Head of caudate nucleus (tissue), 42 donors: ENCODE data around the gene ATP5MK.
"Not testable (repeated sequence)": the region's sequence is repeated elsewhere in the genome, so short reads cannot be mapped to it uniquely, and the experiment has no call there.

Experiments used
- DNase-seq, 42 donors: peaks; one replicate each; pipeline versions ENCODE4 v3.0.0 to v3.0.0-alpha.2; 2020 to 2021; ENCODE audit warnings: mixed read lengths in 7 of 42
- intact Hi-C: fragments of 100-400 bp; cut with DNase I; formaldehyde crosslinking; loops from one replicate; pipeline ENCODE4 v1.15.0; 2022

Gene ATP5MK

DNA sequence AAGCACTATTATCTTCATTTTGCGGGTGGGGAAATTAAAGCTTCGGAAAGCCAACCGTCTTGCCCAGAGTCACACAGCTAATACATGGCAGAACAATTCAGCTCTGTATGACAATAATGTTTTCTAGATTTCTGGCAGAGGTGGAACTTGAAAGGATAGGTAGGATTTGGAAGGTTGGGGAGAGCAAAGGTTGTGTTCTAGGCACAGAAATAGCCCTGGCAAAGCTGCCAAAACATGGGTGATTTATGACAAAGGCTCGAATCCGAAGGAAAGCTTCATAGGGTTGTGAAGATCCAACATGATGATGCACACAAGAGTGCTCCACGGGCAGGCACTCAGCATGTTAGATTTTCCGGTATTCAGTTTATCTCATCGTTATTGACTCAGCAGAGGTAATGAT lies 19.3 kb upstream of the ATP5MK start:
- intact Hi-C loops: loop anchor here (2.0 kb wide), 1 partner anchor 71 kb away; no protein-coding TSS in a partner anchor

GRCh38 chr10:103413564-103413963 lies 17.3 kb upstream of the ATP5MK start:
- DNase-seq: no peak
- intact Hi-C loops: no loop called here

More for the DNA sequence above, 19.3 kb upstream of the ATP5MK start:
- no peak for DNase-seq

DNA sequence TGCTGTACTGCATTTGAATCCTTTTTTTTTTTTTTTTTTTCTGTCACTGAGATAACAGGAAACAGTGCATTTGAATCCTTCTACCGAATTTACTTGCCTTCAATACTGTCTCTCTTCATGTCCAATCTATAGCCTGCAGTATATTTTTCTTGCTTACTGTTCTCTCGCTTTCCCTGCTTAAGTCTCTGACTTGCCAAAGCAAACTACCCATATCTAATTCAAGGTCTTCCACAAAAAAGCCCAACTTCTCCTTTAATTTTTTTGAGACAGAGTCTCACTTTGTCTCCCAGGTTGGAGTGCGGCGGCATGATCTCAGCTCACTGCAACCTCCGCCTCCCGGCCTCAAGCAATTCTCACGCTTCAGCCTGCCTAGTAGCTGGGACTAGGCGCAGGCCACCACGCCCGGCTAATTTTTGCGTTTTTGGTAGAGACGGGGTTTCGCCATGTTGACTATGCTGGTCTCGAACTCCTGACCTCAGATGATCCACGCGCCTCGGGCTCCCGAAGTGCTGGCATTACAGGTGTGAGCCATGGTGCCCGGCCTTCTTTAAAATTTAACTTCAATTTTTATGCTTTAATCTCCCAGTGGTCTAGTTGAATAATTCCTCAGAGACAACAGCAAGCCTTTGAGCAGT lies 1.0 kb upstream of the ATP5MK start:
- DNase-seq: peak in 2 of 42 donors; percentile 8 to 13

DNA sequence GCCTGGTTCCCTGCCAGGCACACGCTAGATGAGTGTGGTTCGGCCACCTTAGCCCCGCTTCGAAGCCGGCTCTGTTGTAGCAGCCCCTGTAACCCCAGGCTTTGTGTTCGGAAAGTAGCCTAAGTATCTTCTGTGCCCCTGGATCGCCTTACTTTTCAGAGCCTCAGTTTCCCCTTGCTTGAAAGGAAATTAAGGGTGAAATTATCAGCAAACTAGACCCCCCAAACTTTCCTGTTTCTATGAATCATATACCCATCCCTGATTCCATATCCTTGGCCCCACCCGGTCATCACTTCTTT lies 463 bp upstream of the ATP5MK start:
- intact Hi-C loops: no loop called here
- DNase-seq: no peak

More for the DNA sequence above, 1.0 kb upstream of the ATP5MK start:
- intact Hi-C loops: no loop called here

- DNase-seq: peak in 2 of 42 donors; percentile 1 to 14
- intact Hi-C loops: no loop called here
Measured at GRCh38 chr10:103395754-103396066, 565 bp downstream of the ATP5MK start.

DNA sequence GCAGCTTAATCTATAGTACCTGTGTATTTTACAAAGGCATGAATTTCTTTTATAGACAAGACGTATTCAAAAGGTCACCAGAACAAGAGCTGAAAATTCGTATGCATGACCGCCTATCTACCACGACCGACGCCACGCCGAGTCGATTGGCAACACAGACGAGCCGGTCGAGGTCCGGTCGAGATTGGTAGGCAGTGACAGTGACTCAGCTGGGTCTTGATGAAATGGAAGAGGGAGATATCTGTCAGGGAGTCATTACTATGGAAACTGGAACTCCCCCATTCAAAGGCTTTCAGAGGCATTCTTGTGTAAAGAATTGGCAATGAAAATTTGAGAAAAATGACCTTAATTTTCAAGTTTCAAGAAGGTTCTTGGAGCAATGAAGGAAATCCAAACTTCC lies 2.1 kb downstream of the ATP5MK start:
- intact Hi-C loops: no loop called here
- peak in 1 of 42 donors; percentile 36 for DNase-seq

DNA sequence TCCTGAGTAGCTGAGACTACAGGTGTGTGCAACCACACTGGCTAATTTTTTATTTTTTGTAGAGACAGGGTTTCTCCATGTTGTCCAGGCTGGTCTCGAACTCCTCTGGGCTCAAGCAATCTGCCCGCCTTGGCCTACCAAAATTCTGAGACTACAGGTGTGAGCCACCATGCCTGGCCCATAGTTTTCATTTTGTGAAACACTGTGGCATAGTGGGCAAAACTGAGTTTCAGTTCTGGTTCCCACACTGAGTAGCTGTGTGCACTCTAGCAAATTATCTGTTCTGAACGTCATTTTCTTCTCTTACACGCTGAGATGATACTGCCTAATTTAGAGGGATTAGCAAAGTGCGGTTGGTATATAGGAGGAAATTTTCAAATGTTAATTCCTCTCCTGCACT lies 13.5 kb downstream of the ATP5MK start:
- intact Hi-C loops: no loop called here
- DNase-seq: no peak

- intact Hi-C loops: no loop called here
- DNase-seq: no peak
Measured at GRCh38 chr10:103374263-103374662, 22.0 kb downstream of the ATP5MK start.

- intact Hi-C loops: no loop called here
- DNase-seq: no peak
Measured at GRCh38 chr10:103373544-103373943, 22.7 kb downstream of the ATP5MK start.

DNA sequence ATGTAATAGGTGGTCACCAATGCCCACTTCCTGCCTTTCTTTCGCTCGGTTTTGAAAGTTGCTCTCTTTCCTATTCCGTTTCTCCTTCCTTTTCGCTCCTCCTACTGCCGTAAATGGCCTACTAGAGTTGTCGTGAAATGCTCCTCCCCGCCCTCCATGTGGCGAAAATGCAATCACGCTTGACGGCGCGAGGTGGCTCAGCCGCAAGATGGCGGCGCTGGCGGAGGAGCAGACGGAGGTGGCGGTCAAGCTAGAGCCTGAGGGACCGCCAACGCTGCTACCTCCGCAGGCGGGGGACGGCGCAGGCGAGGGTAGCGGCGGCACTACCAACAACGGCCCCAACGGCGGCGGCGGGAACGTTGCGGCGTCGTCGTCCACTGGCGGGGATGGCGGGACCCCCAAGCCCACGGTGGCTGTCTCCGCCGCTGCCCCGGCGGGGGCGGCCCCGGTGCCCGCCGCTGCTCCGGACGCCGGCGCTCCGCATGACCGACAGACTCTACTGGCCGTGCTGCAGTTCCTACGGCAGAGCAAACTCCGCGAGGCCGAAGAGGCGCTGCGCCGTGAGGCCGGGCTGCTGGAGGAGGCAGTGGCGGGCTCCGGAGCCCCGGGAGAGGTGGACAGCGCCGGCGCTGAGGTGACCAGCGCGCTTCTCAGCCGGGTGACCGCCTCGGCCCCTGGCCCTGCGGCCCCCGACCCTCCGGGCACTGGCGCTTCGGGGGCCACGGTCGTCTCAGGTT lies 28.3 kb downstream of the ATP5MK start, which contains the start of gene TAF5:
Gene TAF5 (plus strand): TSS at position 195 of the 737 bp plus-strand sequence. CDS start 14 bp downstream, at position 209.
- DNase-seq: peak; percentile 84 to 97 (median 93)
- intact Hi-C loops: loop anchor here (1.0 kb wide), 1 partner anchor 17 kb away; the partner anchor contains the start of gene PCGF6

DNA sequence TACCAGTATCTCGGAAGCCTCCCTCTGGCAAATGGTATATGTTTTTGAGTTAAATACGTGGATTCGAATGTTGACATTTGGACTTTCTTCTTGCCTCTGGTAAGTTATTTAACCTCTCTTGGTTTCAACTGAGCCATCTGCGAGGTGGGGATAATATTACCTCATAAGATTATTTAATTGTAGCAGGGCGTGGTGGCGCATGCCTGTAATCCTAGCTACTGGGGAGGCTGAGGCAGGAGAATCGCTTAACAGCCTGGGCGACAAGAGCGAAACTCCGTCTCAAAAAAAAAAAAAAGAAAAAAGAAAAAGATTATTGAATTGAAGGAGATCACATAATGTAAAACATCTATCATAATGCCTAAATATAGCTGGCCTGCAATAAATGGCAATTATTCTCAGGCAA lies 28.9 kb downstream of the ATP5MK start:
- intact Hi-C loops: loop anchor here (1.0 kb wide), 1 partner anchor 16 kb away; the partner anchor contains the start of gene PCGF6
- no peak for DNase-seq

DNA sequence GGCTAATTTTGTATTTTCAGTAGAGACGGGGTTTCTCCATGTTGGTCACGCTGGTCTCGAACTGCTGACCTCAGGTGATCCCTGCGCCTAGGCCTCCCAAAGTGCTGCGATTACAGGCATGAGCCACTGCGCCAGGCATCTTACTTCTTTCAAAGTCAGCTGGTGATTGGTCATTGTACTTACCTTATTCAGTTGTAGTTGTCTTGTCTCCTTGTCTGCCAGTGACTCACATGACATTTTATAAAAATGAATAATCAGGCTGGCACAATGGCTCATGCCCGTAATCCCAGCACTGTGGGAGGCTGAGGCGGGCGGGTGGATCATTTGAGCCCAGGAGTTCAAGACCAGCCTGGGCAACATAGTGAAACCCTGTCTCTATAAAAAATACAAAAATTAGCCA lies 35.5 kb downstream of the ATP5MK start:
- intact Hi-C loops: not testable (repeated sequence)
- peak in 1 of 42 donors; percentile 4 for DNase-seq

- DNase-seq, intact Hi-C loops: not testable (repeated sequence)
Measured at GRCh38 chr10:103359493-103359892, 36.8 kb downstream of the ATP5MK start.

DNA sequence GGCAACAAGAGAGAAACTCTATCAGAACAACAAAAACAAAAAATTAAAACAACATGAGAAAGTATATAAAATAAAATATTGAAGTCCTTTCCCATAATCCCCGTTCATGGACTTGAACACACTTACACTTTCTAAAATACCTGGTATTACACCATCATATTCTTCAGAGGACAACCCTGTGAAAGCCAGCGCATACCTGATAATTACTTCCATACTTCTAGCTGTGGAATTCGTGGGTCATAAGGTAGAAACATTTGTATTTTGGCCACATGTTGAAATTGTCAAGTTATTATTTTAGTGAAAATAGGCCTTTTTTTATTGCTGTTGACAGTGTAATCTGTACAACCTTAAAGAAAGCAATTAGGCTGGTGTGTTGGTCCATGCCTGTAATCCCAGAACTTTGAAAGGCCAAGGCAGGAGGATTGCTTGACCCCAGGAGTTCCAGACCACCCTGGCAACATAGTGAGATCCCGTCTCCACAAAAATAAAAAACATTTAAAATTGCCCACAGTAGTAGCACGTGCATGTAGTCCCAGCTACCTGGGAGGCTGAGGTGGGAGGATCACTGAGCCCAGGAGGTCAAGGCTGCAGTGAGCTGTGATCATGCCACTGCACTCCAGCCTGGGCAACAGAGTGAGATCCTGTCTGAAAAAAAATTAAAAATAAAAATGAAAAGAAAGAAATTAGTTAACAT lies 40.2 kb downstream of the ATP5MK start:
- no peak for DNase-seq
- intact Hi-C loops: no loop called here

- intact Hi-C loops, DNase-seq: not testable (repeated sequence)
Measured at GRCh38 chr10:103354567-103354966, 41.7 kb downstream of the ATP5MK start.

- no peak for DNase-seq
- intact Hi-C loops: no loop called here
Measured at GRCh38 chr10:103353281-103353680, 43.0 kb downstream of the ATP5MK start.

DNA sequence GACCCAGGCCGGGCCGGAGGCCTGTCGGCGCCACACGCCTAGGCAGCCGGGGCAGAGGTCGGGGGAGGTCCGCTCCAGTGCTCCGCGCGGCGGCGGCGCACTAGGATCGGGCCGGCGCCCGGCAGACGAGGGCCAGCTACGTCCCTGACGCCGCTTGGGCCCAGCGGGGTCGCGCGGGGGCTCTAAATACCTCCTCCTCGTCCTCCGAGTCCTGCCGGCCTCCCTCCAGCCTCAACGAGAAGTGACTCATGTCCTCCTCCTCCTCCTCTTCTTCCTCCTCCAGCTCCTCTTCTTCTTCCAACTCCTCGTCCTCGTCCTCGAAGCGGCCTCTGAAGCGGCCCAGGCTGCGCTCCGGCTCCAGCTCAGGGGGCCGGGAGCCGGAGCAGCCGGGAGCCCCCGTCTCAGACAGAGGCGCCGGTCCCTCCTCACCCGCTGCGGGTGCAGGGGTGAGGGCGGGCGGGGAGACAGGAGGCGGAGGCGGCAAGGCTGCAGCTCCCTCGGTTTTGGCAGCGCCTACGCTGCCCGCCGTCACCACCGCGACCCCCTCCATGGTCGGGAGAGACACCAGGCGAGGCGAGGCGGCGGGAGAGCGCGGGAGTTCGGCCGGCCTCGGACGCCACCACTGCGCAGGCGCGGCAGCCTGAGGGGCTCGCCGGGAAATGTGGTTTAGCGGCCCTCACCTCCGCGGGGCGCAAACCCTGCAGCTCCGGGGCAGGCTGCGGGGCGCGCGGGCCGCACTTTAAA lies 45.6 kb downstream of the ATP5MK start, which contains the start of gene PCGF6:
Gene PCGF6 (minus strand): TSS at position 624 of the 744 bp plus-strand sequence. CDS start 74 bp downstream, at position 550.
- DNase-seq: peak; percentile 35 to 91 (median 82)
- intact Hi-C loops: loop anchor here (1.0 kb wide), 1 partner anchor 17 kb away; the partner anchor contains the start of gene TAF5

GRCh38 chr10:103350175-103350516 lies 46.1 kb downstream of the ATP5MK start:
- DNase-seq: no peak
- intact Hi-C loops: no loop called here
